Neutrophil (primary cell): ENCODE measurements around the gene RNPC3.
"Not testable (repeated sequence)": the region's sequence is repeated elsewhere in the genome, so short reads cannot be mapped to it uniquely, and the experiment has no call there.

Experiments
- H3K27ac ChIP-seq: fragments of 200-600 bp; sonication (generic); 2 replicates; pipeline ENCODE4 v1.5.1; 2016; ENCODE audit warnings: mild to moderate bottlenecking, moderate library complexity
- H3K27me3 ChIP-seq: fragments of 200-600 bp; sonication (generic); 2 replicates; pipeline ENCODE4 v1.6.0; 2016; ENCODE audit warnings: mild to moderate bottlenecking
- H3K36me3 ChIP-seq: fragments of 200-600 bp; sonication (generic); 2 replicates; pipeline ENCODE4 v1.5.1; 2017
- H3K4me1 ChIP-seq, 2 experiments: fragments of 200-600 bp in 1 of 2; sonication (generic) in 1 of 2; 1 replicate in 1 of 2; 2 replicates in 1 of 2; pipeline versions ENCODE4 v1.5.1 to v1.6.1; 2013 to 2016; ENCODE audit warnings: low read depth in 1 of 2, low read length in 1 of 2, mild to moderate bottlenecking in 1 of 2, moderate library complexity in 1 of 2; ENCODE audit not compliant: control insufficient read depth in 1 of 2, insufficient read depth in 1 of 2
- H3K4me3 ChIP-seq, 2 experiments: fragments of 200-600 bp in 1 of 2; sonication (generic) in 1 of 2; 1 replicate in 1 of 2; 2 replicates in 1 of 2; pipeline ENCODE4 v1.5.1; 2013 to 2016; ENCODE audit warnings: low read depth in 1 of 2, low read length in 1 of 2, mild to moderate bottlenecking in 1 of 2, moderate library complexity in 1 of 2
- H3K9me3 ChIP-seq: fragments of 200-600 bp; sonication (generic); 2 replicates; pipeline ENCODE4 v1.5.1; 2016
- CTCF ChIP-seq: fragments of 200-600 bp; sonication (generic); IDR thresholded peaks from 2 replicates; pipeline ENCODE4 v1.5.1; 2016; ENCODE audit warnings: antibody characterized with exemption

The RNPC3 gene

GRCh38 chr1:103529746-103530145 lies 4.2 kb downstream of the RNPC3 start:
- Histone ChIP-seq H3K36me3 (peaks cover 32% of the 10 kb centered on the region), H3K27ac (no peak overlapping the region), H3K27me3 (peaks cover 1% of the 10 kb centered on the region), H3K4me3 (no peak overlapping the region), H3K4me1 (peaks cover 31 to 32% of the 10 kb centered on the region in 2 experiments), H3K9me3 (no peaks in the 10 kb centered on the region)
- no peak for TF ChIP-seq CTCF

GRCh38 chr1:103538226-103538625 lies 12.7 kb downstream of the RNPC3 start:
- no peak for TF ChIP-seq CTCF
- peaks cover 97% of the 10 kb centered on the region for H3K36me3 ChIP-seq

GRCh38 chr1:103541431-103541830 lies 15.9 kb downstream of the RNPC3 start:
- Histone ChIP-seq H3K27ac (no peak overlapping the region), H3K36me3 (peaks cover 98% of the 10 kb centered on the region), H3K9me3 (no peaks in the 10 kb centered on the region), H3K27me3 (no peaks in the 10 kb centered on the region), H3K4me3 (no peak overlapping the region), H3K4me1 (no peaks in the 10 kb centered on the region)
- no peak for TF ChIP-seq CTCF

More at GRCh38 chr1:103538226-103538625, 12.7 kb downstream of the RNPC3 start:
- H3K4me1 ChIP-seq: no peaks in the 10 kb centered on the region
- no peaks in the 10 kb centered on the region for H3K9me3 ChIP-seq
- H3K27ac ChIP-seq: no peak overlapping the region
- no peak overlapping the region for H3K4me3 ChIP-seq
- no peaks in the 10 kb centered on the region for H3K27me3 ChIP-seq

GRCh38 chr1:103546496-103546895 lies 21.0 kb downstream of the RNPC3 start:
- Histone ChIP-seq H3K4me1 (no peaks in the 10 kb centered on the region), H3K36me3 (peaks cover 98% of the 10 kb centered on the region), H3K27me3 (no peaks in the 10 kb centered on the region), H3K27ac (no peak overlapping the region), H3K9me3 (no peaks in the 10 kb centered on the region), H3K4me3 (no peak overlapping the region)
- no peak for TF ChIP-seq CTCF

GRCh38 chr1:103547840-103548239 lies 22.3 kb downstream of the RNPC3 start:
- H3K27me3 ChIP-seq: no peaks in the 10 kb centered on the region
- no peak overlapping the region for H3K4me3 ChIP-seq
- H3K36me3 ChIP-seq: peaks cover 98% of the 10 kb centered on the region
- no peak for TF ChIP-seq CTCF
- no peaks in the 10 kb centered on the region for H3K9me3 ChIP-seq
- H3K27ac ChIP-seq: no peak overlapping the region
- H3K4me1 ChIP-seq: no peaks in the 10 kb centered on the region

- Histone ChIP-seq H3K4me1 (peaks cover 8 to 22% of the 10 kb centered on the region in 2 experiments), H3K36me3 (peaks cover 15% of the 10 kb centered on the region), H3K9me3 (no peaks in the 10 kb centered on the region), H3K27me3 (no peaks in the 10 kb centered on the region), H3K4me3 (no peak overlapping the region), H3K27ac (no peak overlapping the region)
- no peak for TF ChIP-seq CTCF
These were observed 34.9 kb downstream of the RNPC3 start for GRCh38 chr1:103560427-103560826.

- not testable (repeated sequence) for H3K27ac ChIP-seq
These were observed 35.6 kb downstream of the RNPC3 start for GRCh38 chr1:103561124-103561523.

More at GRCh38 chr1:103561124-103561523, 35.6 kb downstream of the RNPC3 start:
- not testable (repeated sequence) for H3K9me3 ChIP-seq, H3K36me3 ChIP-seq, H3K4me3 ChIP-seq, H3K27me3 ChIP-seq
- peaks cover 8 to 22% of the 10 kb centered on the region in 2 experiments for H3K4me1 ChIP-seq
